Activated CD8-positive, alpha-beta T cell treated with anti-CD3 and anti-CD28 coated beads for 36 hours (primary cell): Measurements from ENCODE around the gene LGR6. TPM values are rescaled to one million over a fixed set of nuclear protein-coding genes. Genes with fewer than 3 reads are reported as not detected.
A peak's percentile ranks its signal among the peaks of the same experiment; 100 is the strongest.

Experiments
- ATAC-seq: fragments of 200-7000 bp; cut with Tn5 transposase; one replicate; pipeline ENCODE4 v1.10.0; 2021; ENCODE audit warnings: mild to moderate bottlenecking, moderate library complexity
- CTCF ChIA-PET: fragments of 350-600 bp; sonication (Branson Sonifier 250); formaldehyde crosslinking; loops from one replicate; lab custom pipeline; 2021; ENCODE audit warnings: antibody characterized with exemption; lab: Charles Lee
- POLR2A ChIA-PET: fragments of 350-600 bp; sonication (Branson Sonifier 250); formaldehyde crosslinking; loops from one replicate; lab custom pipeline; 2021; ENCODE audit warnings: antibody characterized with exemption; lab: Charles Lee
- DNase-seq: peaks from one replicate; pipeline ENCODE4 v3.0.0-alpha.2; 2020
- H3K27ac Mint-ChIP-seq: one replicate; pipeline ENCODE4 v1.8.0; 2021; ENCODE audit warnings: mild to moderate bottlenecking, mixed read lengths
- H3K27me3 Mint-ChIP-seq: one replicate; pipeline ENCODE4 v1.8.0; 2021; ENCODE audit warnings: mixed read lengths
- H3K36me3 Mint-ChIP-seq: one replicate; pipeline ENCODE4 v1.8.0; 2021; ENCODE audit warnings: low read depth, mixed read lengths
- H3K4me1 Mint-ChIP-seq: one replicate; pipeline ENCODE4 v1.8.0; 2021; ENCODE audit warnings: low read depth, mixed read lengths
- H3K4me3 Mint-ChIP-seq: one replicate; pipeline ENCODE4 v1.8.0; 2021; ENCODE audit warnings: mild to moderate bottlenecking, moderate library complexity, mixed read lengths
- H3K9me3 Mint-ChIP-seq: one replicate; pipeline ENCODE4 v1.8.0; 2021; ENCODE audit warnings: mixed read lengths
- intact Hi-C: fragments of 100-400 bp; cut with micrococcal nuclease; formaldehyde crosslinking; loops from one replicate; pipeline ENCODE4 v1.10.0; 2022
- total RNA-seq, 2 experiments: library from RNA; stranded (reverse); gene quantifications; one replicate each; pipeline ENCODE4 v1.2.3, GENCODE V29; 2021
- TF ChIP-seq, protein P1 (sequence below): fragments of 200-600 bp; IDR thresholded peaks from one replicate; pipeline ENCODE4 v1.8.0; 2022; ENCODE audit warnings: antibody characterized with exemption, mild to moderate bottlenecking

Gene LGR6
- total RNA-seq, 2 experiments from 2014 or later = 0.34 TPM

DNA sequence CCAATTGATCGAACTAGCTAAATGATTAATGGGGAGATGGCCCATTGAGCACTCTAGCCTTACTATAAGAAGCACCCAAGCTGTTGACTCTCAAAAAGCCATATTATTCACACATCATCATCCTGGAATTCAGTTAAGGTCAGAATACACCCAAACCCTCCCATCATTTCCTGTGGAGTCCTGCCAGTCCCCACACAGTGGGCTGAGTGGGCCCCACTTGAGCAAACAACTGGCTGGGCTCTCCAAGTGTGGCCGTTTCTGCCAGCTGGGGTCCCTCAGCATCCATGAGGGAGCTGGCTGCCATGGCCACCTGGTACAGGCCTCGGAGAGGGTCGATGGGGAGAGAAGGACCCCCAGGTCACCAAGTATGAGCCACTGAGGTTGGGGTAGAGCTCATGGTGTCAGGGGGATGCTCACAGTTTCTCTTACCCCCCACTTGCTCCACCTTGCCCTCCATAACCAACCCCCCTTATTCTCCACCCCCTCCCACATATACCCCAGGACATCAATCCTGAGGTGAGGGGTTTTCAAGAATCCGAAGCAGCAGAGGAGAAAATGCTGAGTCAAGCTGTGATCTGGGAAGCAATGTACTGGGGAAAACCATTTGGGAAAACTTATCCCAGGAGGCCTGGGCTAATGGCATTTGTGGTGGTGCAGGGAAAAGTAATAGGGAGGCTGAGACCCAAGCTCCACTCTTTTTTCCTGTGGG lies 87.9 kb downstream of the LGR6 start:
- CTCF ChIA-PET = interaction anchor here (0.9 to 2.5 kb wide), 3 partner anchors 9 to 88 kb away, joined by 4 to 9 read pairs (median 4); partner anchors contain the start of gene LGR6
- no peaks in the 10 kb centered on the region for H3K9me3 Mint-ChIP-seq

GRCh38 chr1:202282025-202282371 lies 88.4 kb downstream of the LGR6 start:
- ChIA-PET POLR2A (interaction anchor here (0.7 to 0.9 kb wide), 2 partner anchors 9 to 64 kb away, joined by 3 read pairs; no protein-coding TSS in a partner anchor), CTCF (interaction anchor here (0.9 to 2.5 kb wide), 4 partner anchors 8 to 89 kb away, joined by 4 to 9 read pairs (median 4); partner anchors contain the start of gene LGR6)
- Mint-ChIP-seq H3K36me3 (no peaks in the 10 kb centered on the region), H3K27ac (no peak overlapping the region), H3K4me3 (no peak overlapping the region), H3K4me1 (peaks cover 13% of the 10 kb centered on the region), H3K27me3 (peaks cover 5% of the 10 kb centered on the region), H3K9me3 (no peaks in the 10 kb centered on the region)
- TF ChIP-seq, protein P1, sequence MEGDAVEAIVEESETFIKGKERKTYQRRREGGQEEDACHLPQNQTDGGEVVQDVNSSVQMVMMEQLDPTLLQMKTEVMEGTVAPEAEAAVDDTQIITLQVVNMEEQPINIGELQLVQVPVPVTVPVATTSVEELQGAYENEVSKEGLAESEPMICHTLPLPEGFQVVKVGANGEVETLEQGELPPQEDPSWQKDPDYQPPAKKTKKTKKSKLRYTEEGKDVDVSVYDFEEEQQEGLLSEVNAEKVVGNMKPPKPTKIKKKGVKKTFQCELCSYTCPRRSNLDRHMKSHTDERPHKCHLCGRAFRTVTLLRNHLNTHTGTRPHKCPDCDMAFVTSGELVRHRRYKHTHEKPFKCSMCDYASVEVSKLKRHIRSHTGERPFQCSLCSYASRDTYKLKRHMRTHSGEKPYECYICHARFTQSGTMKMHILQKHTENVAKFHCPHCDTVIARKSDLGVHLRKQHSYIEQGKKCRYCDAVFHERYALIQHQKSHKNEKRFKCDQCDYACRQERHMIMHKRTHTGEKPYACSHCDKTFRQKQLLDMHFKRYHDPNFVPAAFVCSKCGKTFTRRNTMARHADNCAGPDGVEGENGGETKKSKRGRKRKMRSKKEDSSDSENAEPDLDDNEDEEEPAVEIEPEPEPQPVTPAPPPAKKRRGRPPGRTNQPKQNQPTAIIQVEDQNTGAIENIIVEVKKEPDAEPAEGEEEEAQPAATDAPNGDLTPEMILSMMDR = no peak
- DNase-seq (no peak), ATAC-seq (no peak)
- intact Hi-C loops = no loop called here

More for the DNA sequence above, 87.9 kb downstream of the LGR6 start:
- no peaks in the 10 kb centered on the region for H3K36me3 Mint-ChIP-seq
- H3K4me3 Mint-ChIP-seq = no peak overlapping the region
- peaks cover 5% of the 10 kb centered on the region for H3K27me3 Mint-ChIP-seq
- TF ChIP-seq, protein P1 = no peak
- H3K27ac Mint-ChIP-seq = no peak overlapping the region
- intact Hi-C loops = no loop called here
- peaks cover 13% of the 10 kb centered on the region for H3K4me1 Mint-ChIP-seq
- DNase-seq (no peak), ATAC-seq (no peak)
- POLR2A ChIA-PET = no interaction called here

GRCh38 chr1:202282596-202283283 lies 89.1 kb downstream of the LGR6 start:
- intact Hi-C loops = no loop called here
- Mint-ChIP-seq H3K4me1 (peaks cover 13% of the 10 kb centered on the region), H3K9me3 (no peaks in the 10 kb centered on the region), H3K36me3 (no peaks in the 10 kb centered on the region), H3K4me3 (no peak overlapping the region), H3K27me3 (peaks cover 4% of the 10 kb centered on the region), H3K27ac (no peak overlapping the region)
- DNase-seq (no peak), ATAC-seq (no peak)
- ChIA-PET POLR2A (interaction anchor here (0.7 to 0.9 kb wide), 2 partner anchors 8 to 65 kb away, joined by 3 read pairs; no protein-coding TSS in a partner anchor), CTCF (interaction anchor here (0.7 to 2.6 kb wide), 5 partner anchors 8 to 283 kb away, joined by 3 to 12 read pairs (median 5); partner anchors contain the start of gene LGR6)
- TF ChIP-seq, protein P1 = no peak

- TF ChIP-seq, protein P1 = no peak
- Mint-ChIP-seq H3K27me3 (peaks cover 4% of the 10 kb centered on the region), H3K36me3 (no peaks in the 10 kb centered on the region), H3K4me3 (no peak overlapping the region), H3K4me1 (peaks cover 13% of the 10 kb centered on the region), H3K9me3 (no peaks in the 10 kb centered on the region), H3K27ac (no peak overlapping the region)
- CTCF ChIA-PET = interaction anchor here (0.7 to 3.2 kb wide), 5 partner anchors 9 to 283 kb away, joined by 3 to 12 read pairs (median 5); no protein-coding TSS in a partner anchor
- DNase-seq (peak; percentile 43), ATAC-seq (peak; percentile 39)
- intact Hi-C loops = no loop called here
- POLR2A ChIA-PET = interaction anchor here (1.1 kb wide), 1 partner anchor 97 kb away, joined by 3 read pairs; no protein-coding TSS in a partner anchor
These were observed 89.8 kb downstream of the LGR6 start for GRCh38 chr1:202283379-202283844.
